GM12878 (cell line): ENCODE data around the gene OSBPL5. TPM values are rescaled to one million over a fixed set of nuclear protein-coding genes. Genes with fewer than 3 reads are reported as not detected.

ENCODE experiments used
- ATAC-seq: fragments of 200-7000 bp; cut with Tn5 transposase; 3 replicates; pipeline ENCODE4 v1.9.1; 2020; ENCODE audit warnings: mild to moderate bottlenecking, moderate library complexity
- BruUV-seq: library from RNA; stranded (reverse); fragments of 400-500 nt; replicated peaks from 2 replicates; lab custom pipeline; 2021; lab: Mats Ljungman, UMichigan
- CTCF ChIA-PET: fragments of 300-600 bp; sonication (Branson Sonifier 250); formaldehyde crosslinking; extraction: SDS; loops from one replicate; lab custom pipeline; 2021; ENCODE audit warnings: inconsistent platforms; lab: Yijun Ruan, JAX
- POLR2A ChIA-PET: fragments of 350-600 bp; formaldehyde crosslinking; extraction: SDS; loops from one replicate; lab custom pipeline; 2021; ENCODE audit warnings: inconsistent platforms; lab: Charles Lee
- RAD21 ChIA-PET: fragments of 300-600 bp; sonication (Branson Sonifier 250); formaldehyde crosslinking; loops from one replicate; lab custom pipeline; 2023; ENCODE audit warnings: antibody characterized with exemption; ENCODE audit not compliant: unreplicated experiment; lab: Charles Lee
- SMC1A ChIA-PET: fragments of 300-600 bp; sonication (Branson Sonifier 250); formaldehyde crosslinking; loops from one replicate; lab custom pipeline; 2023; ENCODE audit not compliant: unreplicated experiment, uncharacterized antibody; lab: Charles Lee
- DNase-seq: peaks from one replicate; pipeline ENCODE4 v3.0.0-alpha.2; 2011; ENCODE audit warnings: low read depth, low spot score
- FAIRE-seq: peaks from 3 replicates; lab custom pipeline; 2011; peaks lifted over from hg19 to GRCh38; lab: Jason Lieb, UNC
- H2AFZ ChIP-seq: 2 replicates; pipeline ENCODE4 v1.6.0; 2011; ENCODE audit warnings: low read depth, low read length, control low read depth; ENCODE audit not compliant: control insufficient read depth
- H3K27ac ChIP-seq: 2 replicates; pipeline ENCODE4 v1.5.1; 2011; ENCODE audit warnings: control low read depth; ENCODE audit not compliant: control insufficient read depth, insufficient read depth
- H3K27me3 ChIP-seq, 2 experiments: replicated peaks in 1 of 2; 2 replicates each; pipeline versions ENCODE4 v1.6.0 to v1.6.1; 2011; ENCODE audit warnings: low read length in 1 of 2; ENCODE audit not compliant: control insufficient read depth in 2 of 2, insufficient read depth in 2 of 2
- H3K36me3 ChIP-seq, 2 experiments: 2 replicates each; pipeline ENCODE4 v1.5.1; 2011; ENCODE audit warnings: low read length in 1 of 2; ENCODE audit not compliant: control insufficient read depth in 2 of 2, insufficient read depth in 2 of 2
- H3K4me1 ChIP-seq: 2 replicates; pipeline ENCODE4 v1.6.1; 2011; ENCODE audit warnings: mild to moderate bottlenecking, low read length, moderate library complexity, mixed read lengths; ENCODE audit not compliant: control insufficient read depth, insufficient read depth
- H3K4me2 ChIP-seq: 2 replicates; pipeline ENCODE4 v1.6.0; 2011; ENCODE audit warnings: control low read depth; ENCODE audit not compliant: control insufficient read depth, insufficient read depth
- H3K4me3 ChIP-seq: fragments of 200-600 bp; sonication (generic); 2 replicates; pipeline ENCODE4 v1.5.1; 2016
- H3K79me2 ChIP-seq: 2 replicates; pipeline ENCODE4 v1.6.0; 2011; ENCODE audit warnings: low read length; ENCODE audit not compliant: control insufficient read depth, insufficient read depth
- H3K9ac ChIP-seq: 2 replicates; pipeline ENCODE4 v1.8.0; 2011; ENCODE audit warnings: low read length, control low read depth, mixed read lengths; ENCODE audit not compliant: control insufficient read depth, insufficient read depth
- H3K9me3 ChIP-seq: replicated peaks from 3 replicates; pipeline ENCODE4 v1.5.1; 2011; ENCODE audit warnings: mild to moderate bottlenecking, low read length; ENCODE audit not compliant: control insufficient read depth, insufficient read depth
- H4K20me1 ChIP-seq: 2 replicates; pipeline ENCODE4 v1.6.0; 2011; ENCODE audit not compliant: control insufficient read depth, insufficient read depth
- CBX3 ChIP-seq: fragments of 200-600 bp; sonication (generic); IDR thresholded peaks from 2 replicates; pipeline ENCODE4 v1.6.1; 2016; ENCODE audit warnings: low read depth, borderline replicate concordance
- CHD1 ChIP-seq: IDR thresholded peaks from 2 replicates; pipeline ENCODE4 v1.6.1; 2012; ENCODE audit warnings: low read depth, low read length, improper control_type of control experiment
- CREM ChIP-seq: IDR thresholded peaks from 2 replicates; pipeline ENCODE4 v1.6.1; 2014; ENCODE audit warnings: antibody characterized with exemption, low read depth
- EZH2 ChIP-seq: IDR thresholded peaks from 2 replicates; pipeline ENCODE4 v1.6.1; 2012; ENCODE audit warnings: low read depth, mild to moderate bottlenecking, control low read depth, inconsistent platforms, low read length, borderline replicate concordance; ENCODE audit not compliant: control insufficient read depth
- FOS ChIP-seq: IDR thresholded peaks from 3 replicates; pipeline ENCODE4 v1.6.1; 2011; ENCODE audit warnings: borderline replicate concordance; ENCODE audit not compliant: insufficient read length; ENCODE audit errors: extremely low read depth
- GABPA ChIP-seq: IDR thresholded peaks from 2 replicates; pipeline ENCODE4 v1.6.1; 2014; ENCODE audit warnings: antibody characterized with exemption, low read depth, mild to moderate bottlenecking, inconsistent platforms
- KLF5 ChIP-seq: fragments of 450-650 bp; IDR thresholded peaks from 2 replicates; pipeline ENCODE4 v1.6.1; 2014; ENCODE audit warnings: mild to moderate bottlenecking; ENCODE audit not compliant: partially characterized antibody
- PBX3 ChIP-seq: IDR thresholded peaks from 2 replicates; pipeline ENCODE4 v1.6.1; 2011; ENCODE audit warnings: mild to moderate bottlenecking, low read depth, low read length, moderate library complexity; ENCODE audit not compliant: insufficient replicate concordance
- POLR2A ChIP-seq: IDR thresholded peaks from 2 replicates; pipeline ENCODE4 v1.6.1; 2011; ENCODE audit warnings: low read depth, mild to moderate bottlenecking, low read length
- SPI1 ChIP-seq: IDR thresholded peaks from 2 replicates; pipeline ENCODE4 v1.6.1; 2011; ENCODE audit warnings: low read depth, mild to moderate bottlenecking, low read length, moderate library complexity, borderline replicate concordance; ENCODE audit not compliant: insufficient read depth
- SREBF1 ChIP-seq: IDR thresholded peaks from 2 replicates; pipeline ENCODE4 v1.6.1; 2012; ENCODE audit warnings: mild to moderate bottlenecking, low read length
- YBX1 ChIP-seq: fragments of 450-650 bp; IDR thresholded peaks from 2 replicates; pipeline ENCODE4 v1.6.1; 2016; ENCODE audit warnings: antibody characterized with exemption
- ZBTB11 ChIP-seq: fragments of 450-650 bp; formaldehyde crosslinking; IDR thresholded peaks from 2 replicates; pipeline ENCODE4 v1.5.0; 2022; ENCODE audit warnings: mild to moderate bottlenecking, missing genetic modification characterization
- ZBTB4 ChIP-seq: fragments of 450-650 bp; formaldehyde crosslinking; IDR thresholded peaks from 2 replicates; pipeline ENCODE4 v1.4.0; 2022; ENCODE audit warnings: mild to moderate bottlenecking, moderate library complexity
- ZNF24 ChIP-seq: fragments of 450-650 bp; IDR thresholded peaks from 2 replicates; pipeline ENCODE4 v1.6.1; 2017; ENCODE audit warnings: antibody characterized with exemption, mild to moderate bottlenecking
- ZNF384 ChIP-seq: IDR thresholded peaks from 2 replicates; pipeline ENCODE4 v1.6.1; 2012; ENCODE audit warnings: low read depth, mild to moderate bottlenecking, low read length, improper control_type of control experiment, borderline replicate concordance
- WGBS: methylation state at CpG from one replicate; pipeline ENCODE4 v1.1.6; 2016; ENCODE audit warnings: low lambda C conversion rate; ENCODE audit not compliant: insufficient replicate concordance, insufficient coverage; ENCODE audit errors: missing lambda C conversion rate; 5-methylcytosine and 5-hydroxymethylcytosine counted together
- in situ Hi-C: fragments of 300-500 bp; cut with MboI; formaldehyde crosslinking; loops from 9 replicates; pipeline ENCODE4 v1.14.3; 2018; ENCODE audit warnings: mixed read lengths
- intact Hi-C: fragments of 100-400 bp; cut with micrococcal nuclease; formaldehyde crosslinking; loops from one replicate; pipeline ENCODE4 v1.14.2; 2022; ENCODE audit not compliant: unreplicated experiment
- polyA plus RNA-seq, 11 experiments: library from polyadenylated mRNA; depleted of rRNA in 4 of 11; unstranded in 6 of 11; stranded (reverse) in 5 of 11; fragments of >200 nt; fragmentation: Nextera tagmentation in 4 of 11; fragmentation: Illumina TruSeq in 1 of 11; extraction: Ambion mirVana in 4 of 11; extraction: Trizol in 1 of 11; gene quantifications; 1 replicate in 1 of 11; 2 replicates in 10 of 11; pipeline versions ENCODE4 v1.2.1 to v1.2.3, GENCODE V29; 2011 to 2016; ENCODE audit warnings: inconsistent platforms in 2 of 11, missing spikeins in 2 of 11, low read depth in 1 of 11
- total RNA-seq, 4 experiments: library from RNA; depleted of rRNA in 3 of 4; stranded (reverse); fragments of >200 nt in 3 of 4; fragmentation: Illumina TruSeq in 1 of 4; extraction: Trizol in 1 of 4; gene quantifications; 2 replicates each; pipeline versions ENCODE4 v1.2.1 to v1.2.3, GENCODE V29; 2013 to 2021

Gene OSBPL5
- total and polyA plus RNA-seq, 10 of the 15 experiments (the other 5 are each of a cell fraction or from before 2014, with no cell fraction given), result not detected

GRCh38 chr11:3158131-3158591 is 6.9 kb downstream of the OSBPL5 start:
- no peak overlapping the region for H3K4me3 ChIP-seq
- no peak overlapping the region for H3K27ac ChIP-seq
- DNase-seq (no peak), ATAC-seq (no peak), FAIRE-seq (no peak)
- intact Hi-C loops, result no loop called here
- SMC1A ChIA-PET, result no interaction called here
- no peaks in the 10 kb centered on the region for H3K4me1 ChIP-seq
- CTCF ChIA-PET, result no interaction called here
- H3K4me2 ChIP-seq, result no peak overlapping the region
- H3K79me2 ChIP-seq, result no peaks in the 10 kb centered on the region
- no peak overlapping the region for H2AFZ ChIP-seq
- H3K9me3 ChIP-seq, result no peaks in the 10 kb centered on the region
- no peaks in the 10 kb centered on the region for H4K20me1 ChIP-seq
- RAD21 ChIA-PET, result no interaction called here
- POLR2A ChIA-PET, result no interaction called here
- 40% methylated on average over 18 of the region's 18 CpGs for WGBS
- BruUV-seq, result no TSS peak
- H3K9ac ChIP-seq, result no peak overlapping the region
- in situ Hi-C loops, result no loop called here
- peaks cover 0 to 5% of the 10 kb centered on the region in 2 experiments; a peak in 3 of 4 replicates for H3K27me3 ChIP-seq
- H3K36me3 ChIP-seq, result no peaks in the 10 kb centered on the region
- TF ChIP-seq SREBF1 (no peak), CHD1 (no peak), CBX3 (no peak), ZBTB4 (CRISPR knock-in tag) (no peak), YBX1 (no peak), ZNF24 (no peak), SPI1 (no peak), ZNF384 (no peak), PBX3 (no peak), FOS (no peak), POLR2A (no peak), EZH2 (no peak), GABPA (no peak), KLF5 (no peak), CREM (no peak), ZBTB11 (CRISPR knock-in tag) (no peak)
